T47D (cell line): ENCODE measurements around the gene USP2.

Source experiments
- DNase-seq, 2 experiments: peaks; one replicate each; pipeline versions ENCODE4 v3.0.0 to v3.0.0-alpha.2; 2011 to 2012; ENCODE audit warnings: low read depth in 1 of 2, low spot score in 1 of 2
- JUND ChIP-seq: IDR thresholded peaks from 2 replicates; pipeline ENCODE4 v1.6.1; 2012; ENCODE audit warnings: low read depth
- in situ Hi-C: cut with HindIII; loops from 2 replicates; pipeline ENCODE4 v1.10.0; 2016; ENCODE audit warnings: low sequenced_read_pairs, low pct_unique_long_range_greater_than_20kb

The USP2 gene

DNA sequence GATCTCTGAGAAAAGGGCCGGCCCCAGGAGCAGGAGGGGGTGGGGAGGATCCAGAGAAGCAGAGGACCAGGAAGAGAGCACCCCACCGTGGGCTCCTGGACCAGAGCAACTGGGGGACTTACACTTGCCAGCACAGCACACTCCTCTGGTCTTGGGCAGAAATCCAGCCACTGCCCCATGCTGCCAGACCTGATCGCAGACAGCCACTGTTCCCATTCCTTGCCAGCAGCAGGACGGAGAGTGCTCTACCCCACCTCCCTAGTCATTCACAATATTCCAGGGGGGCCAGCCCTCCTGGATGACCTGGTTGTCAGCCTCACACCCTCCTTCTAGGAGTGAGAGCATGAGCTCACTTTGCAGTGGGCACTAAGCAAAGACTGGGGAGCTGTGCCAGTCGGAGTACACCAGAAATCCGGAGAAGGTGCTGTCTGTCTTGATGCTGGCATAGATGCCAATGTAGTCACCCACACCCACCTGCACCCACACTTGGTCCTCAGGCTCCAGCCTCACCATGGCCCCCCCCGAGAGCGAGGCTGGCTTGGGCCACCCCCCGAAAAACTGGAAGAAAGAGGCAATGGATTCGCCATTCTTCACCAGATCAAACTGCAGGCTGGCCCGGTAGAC lies 42.4 kb downstream of the USP2 start:
- DNase-seq, result no peak
- TF ChIP-seq JUND, result no peak
- in situ Hi-C loops, result no loop called here

DNA sequence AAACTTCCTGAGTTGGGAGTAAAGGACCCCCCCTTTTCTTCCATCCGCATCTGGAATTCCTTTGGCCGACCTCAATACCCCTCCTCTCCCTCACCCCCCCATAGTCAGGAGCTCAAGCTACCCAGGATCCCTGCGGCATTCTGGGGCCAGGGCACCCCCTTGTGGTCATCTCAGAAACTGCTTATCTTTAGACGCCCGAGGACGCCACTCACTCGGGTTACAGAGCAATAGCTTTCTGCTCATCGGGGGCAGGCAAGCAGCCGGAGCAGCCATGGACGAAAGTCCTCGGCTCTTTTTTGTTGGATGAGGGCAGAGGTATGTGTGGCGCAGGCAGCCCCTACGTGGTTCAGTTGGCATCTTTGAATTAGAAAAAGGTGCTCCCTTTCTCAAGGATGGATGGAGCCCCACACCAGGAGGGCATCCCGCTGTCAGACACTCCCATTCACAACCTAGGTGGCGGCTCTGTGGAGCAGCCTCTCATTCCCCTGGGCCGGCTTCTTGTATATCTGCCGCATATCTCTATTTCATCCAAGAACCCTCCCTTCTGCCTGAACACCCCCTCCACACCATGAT lies 43.1 kb downstream of the USP2 start:
- in situ Hi-C loops, result no loop called here
- DNase-seq, result peak; percentile 75 to 90
- TF ChIP-seq JUND, result no peak

- no peak for DNase-seq
- TF ChIP-seq JUND, result no peak
- in situ Hi-C loops, result no loop called here
Measured at GRCh38 chr11:119337581-119338317, 43.7 kb downstream of the USP2 start.

GRCh38 chr11:119336744-119337469 lies 44.6 kb downstream of the USP2 start:
- TF ChIP-seq JUND, result no peak
- in situ Hi-C loops, result no loop called here
- no peak for DNase-seq

GRCh38 chr11:119335655-119336543 lies 45.6 kb downstream of the USP2 start:
- peak in 1 of 2 experiments; percentile 45 for DNase-seq
- TF ChIP-seq JUND, result no peak
- in situ Hi-C loops, result no loop called here

- TF ChIP-seq JUND, result no peak
Measured at GRCh38 chr11:119335091-119335654, 46.3 kb downstream of the USP2 start.

GRCh38 chr11:119334174-119334930 lies 47.1 kb downstream of the USP2 start, which contains the start of gene RNF26:
Gene RNF26 (plus strand): TSS chr11:119334527. CDS start chr11:119335123, 596 bp downstream.
- no peak for TF ChIP-seq JUND
- in situ Hi-C loops, result no loop called here
- peak; percentile 100 for DNase-seq

More at GRCh38 chr11:119335091-119335654, 46.3 kb downstream of the USP2 start:
- no peak for DNase-seq
- in situ Hi-C loops, result no loop called here

- in situ Hi-C loops, result no loop called here
- TF ChIP-seq JUND, result no peak
- no peak for DNase-seq
Measured at GRCh38 chr11:119332111-119332765, 49.3 kb downstream of the USP2 start.

GRCh38 chr11:119330237-119330636 lies 51.3 kb downstream of the USP2 start:
- in situ Hi-C loops, result no loop called here
- no peak for TF ChIP-seq JUND
- no peak for DNase-seq

DNA sequence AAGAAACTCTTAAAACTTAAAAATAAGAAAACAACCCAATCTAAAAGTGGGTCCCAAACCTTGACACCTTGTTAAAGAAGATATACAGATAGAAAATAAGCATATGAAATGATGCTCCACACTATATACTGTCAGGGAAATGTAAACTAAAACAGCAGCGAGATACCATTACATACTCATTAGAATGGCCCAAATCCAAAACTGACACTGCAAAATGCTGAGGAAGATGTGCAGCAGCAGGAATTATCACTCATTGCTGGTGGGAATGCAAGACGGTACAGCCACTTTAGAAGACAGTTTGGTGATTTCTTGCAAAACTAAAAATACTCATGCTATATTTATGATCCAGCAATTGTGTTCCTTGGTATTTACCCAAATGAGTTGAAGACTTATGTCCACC lies 52.2 kb downstream of the USP2 start:
- DNase-seq, result no peak
- in situ Hi-C loops, result no loop called here

DNA sequence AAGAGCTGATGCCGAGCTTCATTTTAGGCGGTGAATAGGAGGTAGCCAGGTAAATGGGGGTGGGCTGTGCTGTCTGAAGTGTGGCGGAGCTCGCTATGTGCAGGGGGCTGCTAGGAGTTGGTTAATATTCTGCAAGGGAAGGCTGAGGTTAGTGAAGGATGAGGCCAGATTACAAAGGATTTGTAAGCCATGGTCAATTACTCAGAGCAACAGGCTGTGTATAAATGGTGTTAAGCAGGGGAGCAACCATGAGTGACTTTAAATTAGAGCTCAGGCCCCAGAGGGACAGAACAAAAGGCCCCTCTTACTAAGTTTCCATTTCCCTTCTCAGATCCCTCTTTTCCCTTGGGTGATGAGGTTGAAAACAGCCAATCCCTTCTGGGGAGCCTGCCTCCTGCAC lies 57.3 kb downstream of the USP2 start:
- no peak for DNase-seq
- in situ Hi-C loops, result no loop called here
- TF ChIP-seq JUND, result no peak

More for the DNA sequence above, 52.2 kb downstream of the USP2 start:
- TF ChIP-seq JUND, result no peak
